Amniotic epithelial cell (primary cell): ENCODE results near the gene RXRB.
"Not testable (repeated sequence)": the region's sequence is repeated elsewhere in the genome, so short reads cannot be mapped to it uniquely, and the experiment has no call there.

Experiments
- DNase-seq: peaks from one replicate; pipeline ENCODE4 v3.0.0-alpha.2; 2010; ENCODE audit warnings: low read depth

Gene RXRB

DNA sequence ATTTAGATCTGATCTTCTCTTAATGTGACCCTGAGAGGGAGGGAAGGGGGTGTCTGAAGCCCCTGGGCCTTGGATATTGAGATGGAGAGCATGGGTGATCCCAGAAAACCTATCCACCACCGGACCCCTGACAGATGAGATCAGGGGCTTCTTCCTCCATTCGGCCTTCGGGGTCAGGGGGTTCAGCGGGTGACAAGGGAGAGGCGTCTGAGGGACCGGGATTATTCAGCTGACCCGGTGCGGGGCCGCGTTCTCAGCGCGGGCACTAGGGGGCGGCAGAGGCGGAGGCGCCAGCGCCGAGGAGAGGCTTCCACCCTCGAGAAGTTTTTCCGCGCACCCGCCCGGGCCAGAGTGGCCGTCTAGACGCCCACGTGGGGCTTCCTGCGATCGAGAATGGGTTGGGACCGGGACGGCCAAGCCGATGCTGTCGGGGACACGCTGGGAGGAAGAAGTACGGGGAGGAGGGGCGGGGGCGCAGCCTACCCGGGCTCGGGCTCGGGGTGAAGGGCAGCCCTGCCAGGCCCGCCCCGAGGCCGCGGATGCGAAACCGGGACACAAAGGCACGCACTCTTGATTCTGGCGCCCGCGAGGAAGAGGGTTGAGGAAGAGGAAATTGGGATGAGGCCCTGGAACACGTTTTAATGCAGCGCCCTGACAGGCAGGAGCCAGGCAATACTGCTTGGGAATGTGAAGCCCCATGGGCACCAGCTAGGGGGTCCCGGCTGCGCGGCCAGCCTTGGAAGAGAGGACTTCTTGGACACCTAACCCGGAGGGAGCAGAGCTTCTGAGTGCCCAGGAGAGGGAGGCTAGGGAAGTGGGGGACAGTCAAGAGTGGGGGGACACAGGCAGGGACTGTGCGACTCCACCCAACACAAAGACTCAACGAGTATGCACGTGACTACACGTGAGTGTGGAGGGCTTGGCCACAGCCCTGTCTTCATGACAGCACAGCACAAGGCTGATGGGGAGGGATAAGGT, 38.8 kb downstream of the RXRB start:
- DNase-seq: peak; percentile 25

GRCh38 chr6:33160728-33161344, 39.6 kb downstream of the RXRB start:
- DNase-seq: peak; percentile 45

GRCh38 chr6:33160096-33160495, 40.4 kb downstream of the RXRB start:
- no peak for DNase-seq

DNA sequence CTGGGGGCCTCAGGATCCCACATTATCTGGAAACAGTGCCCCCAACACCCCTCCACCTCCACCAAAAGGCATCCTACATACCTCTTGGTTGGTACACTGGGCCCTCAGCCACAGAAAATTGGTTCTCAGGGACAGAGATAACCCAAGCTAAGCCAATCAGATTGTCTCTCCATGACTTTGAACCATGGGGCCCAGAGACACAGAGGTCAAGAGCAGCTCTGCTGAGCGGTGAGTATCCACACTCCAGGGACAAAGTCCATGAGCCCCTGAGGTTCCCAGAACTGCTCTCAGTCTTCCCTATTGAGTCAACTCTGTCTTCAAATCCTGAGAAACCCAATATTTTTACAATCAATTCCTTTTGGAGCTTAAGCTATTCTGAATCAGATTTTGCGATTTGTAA, 43.5 kb downstream of the RXRB start:
- no peak for DNase-seq

GRCh38 chr6:33156561-33156960, 43.9 kb downstream of the RXRB start:
- no peak for DNase-seq

- DNase-seq: no peak
Measured at GRCh38 chr6:33154349-33154748, 46.1 kb downstream of the RXRB start.

DNA sequence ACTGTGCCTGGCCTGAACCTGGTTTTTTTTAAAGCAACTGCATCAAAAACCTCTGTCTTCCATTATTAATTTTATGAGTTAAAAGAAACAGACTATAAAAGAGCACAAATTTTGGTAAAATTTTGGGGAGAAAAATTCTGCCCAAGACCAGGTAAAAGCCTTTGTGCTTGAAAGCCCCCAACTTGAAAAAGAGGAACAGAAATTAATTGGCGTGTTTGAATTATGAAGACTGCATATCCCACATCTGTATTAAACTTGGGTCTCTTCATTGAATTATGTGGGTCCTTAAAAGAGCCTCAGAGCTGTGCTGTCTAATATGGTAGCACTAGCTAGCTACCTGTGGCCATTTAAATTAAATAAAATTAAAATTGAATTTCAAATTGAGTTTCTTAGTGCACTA, 49.4 kb downstream of the RXRB start:
- no peak for DNase-seq

GRCh38 chr6:33150560-33150959, 49.9 kb downstream of the RXRB start:
- not testable (repeated sequence) for DNase-seq

DNA sequence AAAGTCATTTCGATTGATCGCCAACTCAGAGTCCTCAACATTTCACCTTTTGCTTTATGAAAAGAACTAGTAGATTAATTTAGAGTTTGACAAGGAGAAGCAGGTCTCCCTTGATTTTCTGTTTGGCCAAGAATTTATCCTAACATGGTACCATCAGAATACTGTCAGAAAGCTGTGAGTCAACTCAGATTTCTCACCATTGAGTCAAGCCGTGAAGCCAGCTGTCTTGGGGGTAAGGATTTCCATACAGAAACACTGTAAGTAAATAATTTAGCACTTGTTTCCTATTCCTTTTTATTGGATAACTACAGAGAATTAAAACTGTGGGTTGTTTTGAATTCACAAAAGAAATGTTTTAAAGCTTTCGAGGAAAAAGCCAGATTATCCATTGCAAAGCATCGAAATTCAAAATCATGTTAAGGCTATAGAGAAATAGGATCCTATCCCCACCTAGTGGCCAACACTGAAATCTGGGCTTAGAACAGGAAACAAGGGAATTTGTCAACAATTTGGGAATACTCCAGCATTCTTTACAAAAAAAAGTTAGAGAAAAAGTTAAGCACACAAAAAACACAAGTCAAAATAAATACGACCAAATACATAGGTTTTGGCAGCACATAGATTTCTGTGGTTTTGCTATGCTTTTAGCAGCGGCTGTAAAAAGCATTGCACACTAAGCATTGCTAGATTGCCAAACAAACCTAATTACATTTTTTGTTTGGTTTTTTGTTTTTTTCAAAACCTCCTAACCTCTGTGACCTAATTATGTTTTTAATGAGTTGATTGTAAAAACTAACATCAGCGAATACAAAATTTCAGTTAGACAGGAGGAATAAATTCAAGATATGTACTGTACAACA, 52.4 kb downstream of the RXRB start:
- peak; percentile 43 for DNase-seq

DNA sequence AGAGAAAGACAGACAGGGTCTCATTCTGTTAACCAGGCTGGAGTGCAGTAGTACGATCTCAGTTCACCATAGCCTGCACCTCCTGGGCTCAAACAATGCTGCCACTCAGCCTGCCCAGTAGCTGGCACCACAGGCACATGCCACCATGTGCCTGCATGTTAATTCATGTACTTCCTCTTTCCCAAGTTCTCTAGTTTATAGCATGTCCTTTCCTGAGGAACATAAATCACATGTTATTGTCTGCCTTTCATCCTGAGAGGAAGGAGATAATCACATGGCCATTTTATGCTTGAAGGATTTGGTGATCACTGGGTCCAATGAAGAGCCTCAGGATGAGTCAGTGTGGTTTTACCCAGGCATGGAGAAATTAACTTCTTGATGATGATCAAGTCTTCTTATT, 56.1 kb downstream of the RXRB start:
- peak; percentile 43 for DNase-seq
